Stimulated activated CD8-positive, alpha-beta memory T cell treated with anti-CD3 and anti-CD28 coated beads, Interleukin-15, amount 100 ng/mL, for 48 hours (primary cell): ENCODE data around the gene CLMP.

Source experiments
- DNase-seq, 2 donors: peaks; one replicate each; pipeline ENCODE4 v3.0.0-alpha.2; 2020; ENCODE audit warnings: low read depth in 2 of 2

The CLMP gene, protein sequence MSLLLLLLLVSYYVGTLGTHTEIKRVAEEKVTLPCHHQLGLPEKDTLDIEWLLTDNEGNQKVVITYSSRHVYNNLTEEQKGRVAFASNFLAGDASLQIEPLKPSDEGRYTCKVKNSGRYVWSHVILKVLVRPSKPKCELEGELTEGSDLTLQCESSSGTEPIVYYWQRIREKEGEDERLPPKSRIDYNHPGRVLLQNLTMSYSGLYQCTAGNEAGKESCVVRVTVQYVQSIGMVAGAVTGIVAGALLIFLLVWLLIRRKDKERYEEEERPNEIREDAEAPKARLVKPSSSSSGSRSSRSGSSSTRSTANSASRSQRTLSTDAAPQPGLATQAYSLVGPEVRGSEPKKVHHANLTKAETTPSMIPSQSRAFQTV

DNA sequence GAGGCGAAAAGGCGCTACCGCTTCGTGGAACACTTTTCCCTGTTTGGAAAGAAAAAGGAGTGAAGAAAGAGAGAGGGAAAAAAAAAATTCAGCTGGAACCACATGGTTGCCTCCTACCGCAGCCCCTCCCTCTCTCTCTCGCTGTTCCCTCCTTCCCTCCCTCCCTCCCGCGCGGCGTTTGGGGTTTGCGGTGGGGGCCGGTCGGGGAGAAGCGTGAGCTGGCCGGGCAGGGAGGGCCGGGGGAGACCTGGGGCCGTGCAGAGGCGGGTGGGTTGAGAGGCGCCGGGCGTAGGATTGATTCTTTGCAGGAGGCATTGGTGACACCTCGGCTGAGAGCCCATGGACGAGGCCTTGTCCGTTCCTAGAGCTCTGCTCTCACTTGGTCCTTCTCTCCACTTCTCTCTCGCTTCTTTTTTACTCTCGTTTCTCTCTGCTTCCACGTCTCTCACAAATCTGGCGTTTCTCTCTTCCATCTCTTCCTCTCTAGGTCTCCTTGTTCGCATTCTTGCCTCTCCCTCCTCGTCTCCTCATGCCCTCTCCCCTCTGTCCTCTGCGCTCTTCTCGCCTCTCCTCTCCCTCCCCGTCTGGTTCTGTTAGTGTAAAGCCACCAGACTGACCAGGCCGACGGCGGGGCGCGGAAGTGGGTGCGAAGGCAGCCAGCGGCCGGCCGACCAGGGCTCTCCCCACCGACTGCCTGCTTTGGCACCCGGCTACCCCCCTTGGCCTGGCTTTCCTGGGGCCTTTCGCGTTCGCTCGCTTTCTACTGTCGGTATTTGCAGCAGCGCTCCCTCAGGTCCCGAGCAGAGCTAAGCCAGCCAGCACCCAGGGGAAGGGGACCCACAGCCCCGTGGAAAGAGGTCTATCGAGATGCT is at the start of gene CLMP:
CLMP (minus strand) TSS at position 61 of the 872 bp plus-strand sequence. CDS start 308 bp downstream, outside the sequence.
- DNase-seq, result no peak

DNA sequence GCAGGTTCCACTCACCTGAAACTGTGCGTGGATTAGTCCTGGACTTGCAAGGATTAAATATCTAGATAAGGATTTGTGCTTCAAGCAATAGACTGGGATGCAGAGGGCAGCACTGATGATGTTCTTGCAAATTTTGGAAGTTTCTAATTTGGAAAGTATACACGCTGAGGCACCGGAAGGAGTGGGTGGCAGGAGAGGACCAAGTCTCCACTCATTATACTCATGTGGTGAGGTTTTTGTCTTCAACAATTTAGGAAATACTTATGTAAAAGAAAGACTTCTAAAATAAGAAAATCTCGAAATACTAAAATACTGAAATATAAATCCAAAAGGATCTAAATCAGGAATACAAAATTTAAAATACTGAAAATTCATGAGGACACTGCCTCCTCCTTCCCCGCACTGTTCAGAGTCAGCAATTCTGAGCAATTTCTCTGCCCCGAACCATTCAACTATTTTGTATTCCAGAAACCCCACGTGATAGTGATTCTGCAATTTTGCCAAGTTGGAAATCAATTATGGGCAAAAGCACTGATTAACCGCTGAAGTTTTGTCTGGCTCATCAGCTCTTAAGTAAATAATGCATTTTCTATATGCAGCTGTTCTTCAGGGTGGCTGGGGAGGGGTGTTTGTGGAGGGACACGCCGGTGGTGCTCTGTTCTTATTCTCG is 47.0 kb upstream of the CLMP start:
- no peak for DNase-seq

DNA sequence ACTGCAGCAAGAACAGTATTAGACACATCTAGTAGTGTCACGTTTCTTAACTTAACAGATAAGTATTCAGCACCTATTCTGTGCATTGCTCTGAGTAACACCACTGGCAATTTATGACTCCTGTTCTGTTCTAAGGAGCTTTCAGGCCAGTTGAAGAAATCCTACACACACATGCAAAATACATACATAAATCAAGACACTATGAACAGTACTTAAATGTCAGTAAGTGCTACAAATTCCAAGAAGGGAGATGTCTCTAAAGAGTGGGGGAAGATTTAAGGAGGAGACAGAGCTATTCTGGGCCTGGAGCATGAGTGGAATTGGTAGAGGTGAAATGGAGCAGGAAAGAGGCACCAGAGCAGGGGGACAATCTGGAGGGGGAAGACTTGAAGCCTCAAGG is 46.2 kb upstream of the CLMP start:
- no peak for DNase-seq

DNA sequence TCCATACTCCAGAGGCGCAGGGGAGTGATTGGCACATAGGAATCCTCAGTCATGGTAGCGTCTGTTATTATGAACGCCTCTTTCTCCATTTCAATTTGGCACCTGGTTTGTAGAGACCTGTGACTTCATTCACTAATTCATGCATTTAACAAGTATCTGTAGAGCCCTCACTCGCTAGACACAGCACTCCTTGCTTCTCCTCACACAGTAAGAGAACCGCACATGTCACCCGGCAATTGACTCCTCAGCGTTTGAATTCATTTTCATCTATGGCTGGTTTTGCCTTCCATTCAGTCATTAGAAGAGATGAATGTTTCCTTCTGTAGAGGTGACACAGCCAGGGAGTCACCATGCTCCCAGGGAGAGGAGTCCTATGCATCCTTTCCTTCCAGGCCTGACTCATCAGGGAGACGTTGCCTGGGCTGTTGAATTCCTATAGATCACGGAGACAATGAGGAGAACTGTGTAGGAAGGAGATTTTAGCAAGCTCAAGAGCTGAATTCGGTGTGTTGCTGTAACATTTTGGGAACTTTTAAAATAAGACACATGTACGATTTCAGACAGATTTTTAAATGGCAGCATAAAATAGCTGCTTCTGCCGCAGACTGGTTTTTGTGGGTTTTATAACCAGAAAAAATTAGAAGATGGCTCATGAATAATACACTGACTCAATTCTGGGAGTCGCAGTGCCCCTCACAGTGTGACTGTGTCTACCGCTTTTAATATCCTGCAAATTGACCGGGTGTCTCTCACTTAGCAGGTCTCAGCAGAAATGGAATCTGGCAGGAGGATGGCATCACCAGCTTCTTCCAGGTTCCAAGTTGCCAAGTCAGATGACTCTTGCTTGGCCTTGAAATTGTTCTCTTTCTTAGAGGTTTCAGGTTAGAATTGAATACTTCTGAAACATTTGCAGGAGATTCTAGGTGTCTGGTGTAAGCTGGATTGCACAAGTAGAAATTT is 44.4 kb upstream of the CLMP start:
- no peak for DNase-seq

DNA sequence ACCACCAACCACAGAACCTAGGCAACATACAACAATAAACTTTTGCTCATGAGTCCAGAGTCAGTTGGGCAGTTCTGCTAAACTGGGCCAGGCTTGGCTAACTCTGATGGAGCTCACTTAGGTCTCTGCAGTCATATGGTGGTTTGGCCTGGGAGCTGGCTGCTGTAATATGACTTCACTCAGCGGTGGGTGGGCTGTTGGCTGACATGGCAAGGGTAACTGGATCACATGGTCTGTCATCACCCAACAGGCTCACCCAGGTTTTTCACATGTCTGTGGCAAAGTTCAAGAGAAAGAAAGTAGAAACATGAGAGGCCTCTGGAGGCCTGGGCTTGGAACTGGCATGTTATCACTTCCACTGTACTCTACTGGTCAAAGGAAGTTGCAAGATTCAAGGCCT is 43.2 kb upstream of the CLMP start:
- DNase-seq, result no peak

DNA sequence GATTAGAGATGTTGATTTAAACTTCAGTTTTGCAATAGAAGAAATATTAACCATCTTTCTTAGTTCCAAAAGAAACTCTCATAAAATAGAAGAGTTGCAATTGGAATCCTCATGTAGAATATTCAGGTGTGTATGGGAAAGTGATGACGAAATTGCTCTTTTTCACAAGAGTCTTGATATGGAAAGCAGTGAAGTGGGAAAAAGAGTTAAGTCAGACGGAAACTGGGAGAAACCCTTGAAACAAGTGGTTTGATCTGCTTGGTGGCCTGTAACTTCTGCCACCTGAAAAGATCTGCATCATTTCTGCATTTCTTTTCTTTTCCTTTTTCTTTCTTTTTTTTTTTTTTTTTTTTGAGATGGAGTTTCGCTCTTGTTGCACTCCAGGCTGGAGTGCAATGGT is 41.8 kb upstream of the CLMP start:
- no peak for DNase-seq

DNA sequence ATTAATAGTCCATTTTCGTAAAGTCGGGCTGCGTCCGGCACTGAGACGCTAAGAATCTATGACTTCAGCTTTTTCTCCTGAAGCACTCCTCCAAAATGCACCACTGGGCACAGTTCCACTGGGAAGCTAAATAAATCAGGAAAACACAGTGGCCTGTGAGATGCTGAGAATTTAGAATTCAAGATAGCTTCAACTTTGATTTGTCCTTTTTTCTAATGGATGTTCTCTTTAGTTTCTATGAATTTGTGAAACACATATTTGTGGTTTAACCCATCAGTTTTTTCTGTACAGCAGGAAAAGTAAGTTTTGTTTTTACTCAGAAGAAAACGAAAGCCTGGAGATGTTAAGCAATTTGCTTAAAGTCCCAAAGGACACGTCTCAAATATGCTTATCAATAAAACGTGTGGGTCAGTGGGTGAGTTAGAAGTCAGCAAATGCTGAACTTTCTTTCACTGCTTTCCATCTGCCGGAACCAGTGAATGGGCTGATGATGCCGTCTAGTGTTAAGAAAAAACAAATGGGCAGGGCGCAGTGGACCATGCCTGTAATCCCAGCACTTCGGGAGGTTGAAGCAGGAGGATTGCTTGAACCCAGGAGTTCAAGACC is 40.7 kb upstream of the CLMP start:
- no peak for DNase-seq

DNA sequence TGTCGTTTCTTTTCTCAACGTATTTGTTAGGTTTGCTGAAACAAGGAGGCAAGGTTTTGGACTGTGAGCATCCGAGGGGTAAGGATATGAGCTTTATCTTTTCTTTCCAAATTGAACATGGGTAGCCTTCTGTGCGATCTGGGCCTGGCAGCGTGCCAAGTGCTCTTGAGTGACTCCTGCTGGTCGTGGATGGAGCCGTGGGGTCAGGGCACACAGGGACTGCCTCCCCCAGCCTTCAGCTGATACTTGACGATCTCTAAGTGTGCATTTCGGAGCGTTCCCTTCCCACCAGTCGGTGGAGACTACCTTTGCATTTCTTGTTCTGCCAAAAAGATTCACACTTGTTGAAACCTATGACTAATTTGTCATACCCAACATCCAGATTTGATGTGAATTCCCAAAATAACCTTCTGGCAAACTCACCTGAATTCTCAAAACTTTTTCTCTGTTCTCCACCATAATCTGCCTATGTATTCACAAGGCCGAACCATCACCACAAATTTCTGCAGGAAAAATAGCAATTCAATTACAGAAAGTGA is 40.1 kb upstream of the CLMP start:
- no peak for DNase-seq

DNA sequence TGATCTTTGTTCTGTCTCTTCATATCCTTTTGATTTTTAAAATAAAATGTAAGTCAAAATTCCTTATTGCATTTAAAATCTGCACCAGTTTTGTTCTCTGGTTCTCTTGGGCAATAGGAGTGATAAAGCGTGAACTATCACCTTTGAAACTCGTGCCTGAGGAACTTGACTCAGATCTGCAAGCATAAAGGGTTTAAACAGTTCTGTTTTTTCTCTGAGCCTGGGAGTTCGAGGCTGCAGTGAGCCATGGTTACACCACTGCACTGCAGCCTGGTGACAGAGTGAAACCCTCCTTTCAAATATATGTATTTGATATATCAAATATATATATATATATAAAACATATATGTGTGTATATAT is 38.9 kb upstream of the CLMP start:
- DNase-seq, result no peak

DNA sequence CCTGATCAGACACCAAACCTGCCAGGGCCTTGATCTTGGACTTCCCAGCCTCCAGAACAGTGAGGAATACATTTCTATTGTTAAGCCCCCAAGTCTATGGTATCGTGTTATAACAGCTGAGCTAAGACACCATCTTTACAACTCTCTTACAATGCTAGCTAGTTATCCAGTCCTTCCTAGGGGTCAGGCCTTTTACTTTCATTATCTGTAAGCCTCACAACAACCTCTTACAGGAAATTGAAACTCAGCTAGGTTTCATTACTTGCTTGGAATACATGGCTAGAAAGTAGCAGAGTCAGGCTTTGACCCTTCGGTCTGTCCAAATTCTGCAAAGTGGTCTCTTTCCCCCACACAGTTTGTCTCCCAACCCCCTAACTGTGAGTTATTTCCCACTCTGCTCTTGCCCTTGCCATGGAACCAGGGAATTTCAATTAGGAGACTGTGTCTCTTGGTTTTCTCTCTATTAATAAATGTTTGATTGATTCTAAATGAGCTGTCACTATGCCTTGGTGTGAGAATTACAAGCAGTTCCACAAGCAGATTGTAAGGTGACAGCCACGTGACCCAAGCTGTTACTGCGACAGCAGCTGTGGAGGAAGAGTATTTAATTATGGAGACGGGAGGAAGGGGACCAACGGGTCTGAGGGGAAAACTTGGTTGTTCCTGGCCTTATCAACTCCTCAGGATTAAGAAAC is 38.4 kb upstream of the CLMP start:
- DNase-seq, result no peak

DNA sequence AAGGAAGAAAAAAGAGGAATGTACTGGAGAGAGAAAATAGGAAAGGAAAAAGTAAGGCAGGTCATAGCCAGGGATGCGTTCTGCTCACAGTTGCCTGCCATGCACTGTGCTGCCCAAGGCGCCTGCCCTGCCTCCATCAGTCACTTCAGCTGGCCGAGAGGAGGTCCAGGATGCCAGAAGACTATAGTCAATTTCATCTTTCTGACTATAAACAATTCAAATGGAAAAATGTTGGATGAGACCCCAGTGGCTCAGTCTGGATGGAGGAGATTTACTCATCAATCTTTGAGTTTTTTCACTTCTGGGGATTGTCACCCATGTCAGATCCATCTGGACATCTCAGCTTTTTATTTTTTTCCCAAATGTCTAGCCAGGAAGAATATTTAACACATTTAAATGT is 36.7 kb upstream of the CLMP start:
- no peak for DNase-seq

DNA sequence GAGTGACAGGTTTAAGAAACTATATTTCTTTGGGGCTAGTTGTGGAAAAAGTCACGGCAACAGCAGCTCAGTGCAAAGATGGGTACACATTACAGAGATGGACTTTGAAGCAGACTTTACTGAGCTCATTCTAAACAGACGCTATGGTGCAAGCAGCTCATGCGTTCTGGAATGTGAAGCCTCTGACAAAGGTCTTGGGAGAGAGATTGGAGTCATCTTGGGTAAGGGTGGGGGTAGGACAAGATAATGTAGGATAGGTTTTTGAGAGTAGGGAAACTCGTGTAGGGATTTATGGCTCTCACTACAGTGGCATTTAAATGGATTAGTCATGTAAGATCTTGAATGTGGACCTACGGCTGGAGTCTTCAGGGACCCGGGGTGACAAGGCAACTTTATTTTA is 36.2 kb upstream of the CLMP start:
- no peak for DNase-seq

DNA sequence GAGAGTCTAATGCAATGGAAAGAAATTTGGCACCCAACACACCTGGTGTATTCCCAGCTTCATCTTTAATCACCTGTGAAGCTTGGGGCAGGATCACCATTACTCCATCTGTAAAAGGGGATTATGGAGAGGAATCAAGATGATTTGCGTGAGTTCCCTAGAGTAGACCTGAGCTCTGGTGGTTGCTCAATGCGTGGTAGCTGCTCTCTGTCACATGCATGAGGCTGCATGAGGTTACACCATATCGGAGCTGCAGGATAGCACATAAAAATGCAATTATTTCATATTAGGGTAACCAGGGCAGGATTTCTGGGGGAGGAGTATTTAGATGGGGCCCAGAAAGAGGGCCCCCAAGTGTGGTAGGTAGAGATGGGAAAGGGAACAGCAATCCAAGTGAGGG is 35.3 kb upstream of the CLMP start:
- no peak for DNase-seq

DNA sequence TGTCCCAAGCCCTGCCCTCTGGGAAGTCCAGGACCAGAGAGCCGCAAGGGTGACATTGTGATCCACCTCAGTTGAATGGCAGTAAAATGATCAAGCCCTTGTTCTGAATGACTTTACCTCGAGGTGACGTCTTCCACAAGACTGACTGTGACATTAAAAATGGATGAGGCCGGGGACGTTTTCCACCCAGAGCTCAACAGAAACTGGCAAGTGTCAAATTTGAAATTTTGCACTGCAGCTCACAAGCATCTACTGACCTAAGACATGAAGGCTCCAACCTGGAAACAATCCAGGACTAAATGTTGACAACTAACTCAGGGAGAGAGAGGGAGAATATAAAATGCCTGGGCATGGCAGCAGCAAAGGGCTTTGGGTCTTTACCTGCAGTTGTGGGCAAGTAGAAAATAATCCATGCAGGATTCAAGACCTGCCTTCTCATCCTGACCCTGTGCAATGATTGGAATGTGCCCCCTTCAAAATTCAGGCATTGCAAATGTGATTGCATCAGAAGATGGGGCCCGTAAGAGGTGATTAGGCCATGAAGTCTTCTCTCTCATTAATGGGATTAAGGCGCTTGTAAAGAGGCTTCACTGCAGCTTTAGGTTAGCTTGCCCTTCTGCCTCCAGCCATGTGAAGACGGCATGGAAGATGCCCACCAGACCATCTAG is 33.6 kb upstream of the CLMP start:
- DNase-seq, result no peak

DNA sequence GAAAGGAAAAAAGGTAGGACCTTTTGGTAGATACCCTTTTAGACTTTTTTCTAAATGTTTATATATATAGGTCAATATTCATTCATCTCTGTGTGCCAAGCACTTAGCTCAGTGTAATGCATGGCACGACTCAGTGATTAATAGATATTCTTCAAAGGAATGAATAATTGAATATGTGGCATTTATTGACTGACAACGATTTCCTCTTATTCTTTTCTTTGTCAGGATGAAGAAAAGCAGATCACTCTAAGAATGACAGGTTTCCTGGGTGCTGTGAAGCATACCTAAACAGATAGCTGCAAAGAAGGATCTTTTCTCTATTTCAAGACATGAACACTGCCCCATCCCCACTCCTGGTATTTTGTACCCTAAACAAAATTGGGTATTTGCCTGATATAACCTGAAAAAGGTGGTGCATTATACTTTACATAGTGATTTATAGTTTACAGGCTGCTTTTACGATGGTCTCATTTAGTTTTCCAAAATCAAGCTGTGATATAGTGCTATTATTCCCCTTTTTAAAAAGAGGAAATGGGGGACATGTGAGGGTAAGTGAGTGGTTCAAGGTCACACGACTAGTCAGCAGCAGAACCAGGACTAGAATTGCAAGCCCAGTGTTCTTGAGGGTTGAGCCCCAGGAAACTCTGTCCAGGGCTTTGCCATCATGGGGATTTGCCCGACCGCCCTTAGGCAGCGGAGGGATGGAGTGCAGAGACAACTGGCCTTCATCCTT is 32.9 kb upstream of the CLMP start:
- DNase-seq, result no peak

DNA sequence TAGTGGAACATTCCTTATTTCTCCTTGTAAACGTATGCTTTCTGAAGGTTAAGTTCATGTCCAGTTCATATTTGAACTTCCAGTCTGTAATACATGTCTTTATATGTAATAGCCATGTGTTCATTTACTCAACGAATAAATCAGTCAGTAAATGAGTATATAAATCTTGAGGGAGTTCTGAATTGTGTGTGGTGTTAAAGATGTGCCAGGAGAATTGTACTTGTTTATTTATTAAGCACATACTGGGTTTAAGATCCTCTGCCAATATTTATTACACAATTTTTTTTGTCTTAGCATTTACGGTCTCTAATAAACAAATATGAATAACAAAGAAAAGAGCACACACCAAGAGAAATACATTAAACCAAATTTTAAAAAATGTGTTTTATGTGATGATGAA is 26.5 kb upstream of the CLMP start:
- no peak for DNase-seq

DNA sequence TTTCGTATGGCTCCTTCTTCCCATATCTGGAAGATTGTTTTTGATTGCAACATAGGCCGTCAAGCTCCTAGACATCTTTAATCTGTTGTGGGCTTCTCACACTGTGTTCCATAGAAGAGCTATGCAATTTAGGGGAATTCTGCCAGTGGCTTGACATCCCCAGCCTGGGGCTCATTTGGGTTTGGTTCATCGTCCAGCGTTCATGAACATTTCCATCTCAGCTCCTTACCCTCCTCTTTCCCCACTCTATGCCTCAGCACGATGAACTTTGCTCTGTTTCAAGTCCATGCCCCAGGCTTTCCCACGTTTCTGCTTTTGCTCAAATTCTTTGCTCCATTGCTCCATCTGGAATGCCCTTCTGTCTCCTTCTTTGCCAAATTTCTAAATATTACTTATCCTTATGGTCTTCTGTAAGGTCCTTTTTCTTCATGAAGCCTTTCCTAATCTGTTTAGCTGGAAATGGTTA is 26.1 kb upstream of the CLMP start:
- DNase-seq, result no peak

DNA sequence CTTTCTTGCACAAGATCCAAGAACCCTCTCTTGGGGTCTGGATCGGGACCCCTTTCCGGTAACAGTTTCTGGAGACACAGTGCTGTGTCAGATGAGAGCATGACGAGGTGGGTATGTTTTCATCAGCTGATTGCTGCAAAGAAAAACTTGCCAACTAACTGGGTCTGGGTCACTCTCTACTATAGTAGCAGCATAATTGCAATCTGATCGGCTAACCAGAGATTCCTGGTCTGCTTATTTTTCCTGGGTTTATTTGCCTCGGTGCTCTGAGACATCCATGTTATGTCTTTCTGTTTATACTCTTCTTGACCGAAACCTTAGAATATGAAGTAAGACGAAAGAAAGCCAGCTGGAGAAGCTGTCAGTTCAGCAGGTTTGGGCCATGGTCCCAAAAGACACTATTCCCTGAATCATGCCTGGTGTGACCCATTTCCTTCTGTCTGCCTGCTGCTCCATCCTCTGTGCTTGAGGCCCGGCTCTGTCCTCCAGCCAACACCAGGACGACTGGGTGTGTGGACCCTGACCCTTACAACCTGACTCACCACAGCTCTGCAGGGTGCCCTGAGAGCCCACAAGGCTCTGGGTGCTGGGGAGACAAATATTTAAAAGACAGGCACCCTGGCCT is 24.1 kb upstream of the CLMP start:
- no peak for DNase-seq
